Measurements from ENCODE around the gene ARHGAP35.
"Not testable (repeated sequence)": the region's sequence is repeated elsewhere in the genome, so short reads cannot be mapped to it uniquely, and the experiment has no call there.

ARHGAP35 gene

DNA sequence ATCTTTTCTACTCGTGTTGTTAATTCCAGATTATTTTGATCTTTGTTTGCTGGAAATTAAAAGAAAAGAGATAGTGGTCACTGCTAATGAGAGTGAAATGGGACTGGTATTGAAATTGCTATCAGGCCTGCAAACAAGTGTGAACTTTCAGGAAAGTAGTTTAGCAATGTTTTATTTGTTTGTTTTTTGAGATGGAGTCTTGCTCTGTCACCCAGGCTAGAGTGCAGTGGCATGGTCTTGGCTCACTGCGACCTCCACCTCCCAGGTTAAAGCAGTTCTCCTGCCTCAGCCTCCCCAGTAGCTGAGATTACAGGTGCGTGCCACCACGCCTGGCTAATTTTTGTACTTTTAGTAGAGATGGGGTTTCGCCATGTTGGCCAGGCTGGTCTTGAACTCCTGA lies 10.4 kb downstream of the ARHGAP35 start:
- not testable (repeated sequence) for DNase-seq (ENCODE audit: low spot score)

DNA sequence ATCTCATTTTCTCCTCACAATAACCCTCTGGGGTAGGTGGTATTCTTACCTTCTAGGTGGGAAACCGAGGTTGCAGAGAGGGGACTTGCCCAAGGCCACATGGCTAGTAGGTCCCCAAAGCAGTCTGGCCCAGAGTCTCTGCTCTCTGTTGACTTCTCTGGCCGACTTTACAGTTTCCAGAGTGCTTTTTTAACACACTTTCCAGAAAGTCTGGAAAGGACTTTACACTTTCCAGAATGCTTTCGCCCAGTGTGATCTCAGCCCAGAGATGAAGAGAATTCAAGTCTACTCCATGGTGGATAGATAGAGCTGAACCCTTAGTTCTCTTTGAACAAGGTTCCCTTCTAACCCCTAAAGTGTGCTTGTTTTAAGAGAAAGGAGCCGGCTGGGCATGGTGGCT lies 12.2 kb downstream of the ARHGAP35 start:
- no peak for DNase-seq (ENCODE audit: low spot score)

DNA sequence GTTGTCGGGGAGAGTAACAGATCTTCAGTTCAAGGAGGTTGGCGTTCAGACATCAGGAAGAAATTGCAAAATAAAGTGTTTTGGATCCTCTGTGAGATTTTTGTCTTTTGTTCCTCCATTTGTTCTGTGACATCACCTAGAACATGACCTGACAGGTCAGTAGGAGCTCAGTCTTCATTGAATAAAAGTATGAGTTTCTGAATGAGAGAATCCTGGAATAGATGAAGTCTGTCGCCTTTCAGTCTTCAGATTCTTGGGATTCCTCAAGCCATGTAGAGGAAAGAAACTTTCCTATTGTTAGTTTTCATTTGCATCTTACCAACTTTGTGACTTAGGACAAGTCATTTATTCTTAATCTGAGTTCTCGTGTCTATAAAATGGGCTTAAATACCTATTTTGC lies 14.4 kb downstream of the ARHGAP35 start:
- DNase-seq (ENCODE audit: low spot score) = no peak

DNA sequence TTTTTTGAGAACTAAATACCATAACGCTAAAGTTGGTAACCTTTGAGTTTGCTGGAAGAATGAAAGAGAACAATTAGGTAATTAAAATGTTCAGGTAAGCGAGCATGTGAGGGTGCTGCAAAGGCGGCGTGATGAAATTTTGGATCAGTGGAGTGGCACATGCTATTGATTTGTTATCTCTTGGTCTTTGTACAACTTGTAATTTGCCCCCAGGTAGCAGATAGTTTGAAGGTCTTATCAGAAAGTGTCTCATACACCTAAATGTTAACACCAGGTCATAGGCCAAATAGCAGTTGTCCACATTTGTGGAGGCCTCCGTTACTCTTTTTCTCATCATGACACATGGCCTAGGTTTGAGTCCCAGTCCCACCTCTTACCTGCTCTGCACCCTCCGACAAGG lies 14.9 kb downstream of the ARHGAP35 start:
- no peak for DNase-seq (ENCODE audit: low spot score)

DNA sequence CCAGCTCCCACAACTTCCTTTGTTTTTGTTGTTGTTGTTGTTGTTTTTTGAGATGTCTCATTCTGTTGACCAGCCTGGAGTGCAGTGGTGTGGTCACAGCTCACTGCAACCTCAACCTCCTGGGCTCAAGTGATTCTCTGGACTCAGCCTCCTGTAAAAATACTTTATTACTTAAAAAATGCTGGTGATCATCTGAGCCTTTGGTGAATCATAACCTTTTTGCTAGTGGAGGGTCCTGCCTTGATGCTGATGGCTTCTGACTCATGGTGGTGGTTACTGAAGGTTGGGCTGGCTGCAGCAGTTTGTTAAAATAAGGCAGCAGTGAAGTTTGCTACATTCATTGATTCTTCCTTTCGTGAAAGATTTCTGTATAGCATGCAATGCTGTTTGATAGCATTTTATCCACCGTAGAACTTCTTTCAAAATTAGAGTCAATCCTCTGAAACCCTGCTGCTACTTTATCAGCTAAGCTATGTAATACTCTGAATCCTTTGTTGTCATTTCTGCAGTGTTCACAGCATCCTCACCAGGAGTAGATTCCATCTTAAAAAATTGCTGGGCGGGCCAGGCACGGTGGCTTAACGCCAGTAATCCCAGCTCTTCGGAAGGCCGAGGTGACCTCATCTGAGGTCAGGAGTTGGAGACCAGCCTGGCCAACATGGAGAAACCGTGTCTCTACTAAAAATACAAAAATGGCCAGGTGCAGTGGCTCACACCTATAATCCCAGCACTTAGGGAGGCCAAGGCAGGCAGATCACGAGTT lies 18.0 kb downstream of the ARHGAP35 start:
- no peak for DNase-seq (ENCODE audit: low spot score)

DNA sequence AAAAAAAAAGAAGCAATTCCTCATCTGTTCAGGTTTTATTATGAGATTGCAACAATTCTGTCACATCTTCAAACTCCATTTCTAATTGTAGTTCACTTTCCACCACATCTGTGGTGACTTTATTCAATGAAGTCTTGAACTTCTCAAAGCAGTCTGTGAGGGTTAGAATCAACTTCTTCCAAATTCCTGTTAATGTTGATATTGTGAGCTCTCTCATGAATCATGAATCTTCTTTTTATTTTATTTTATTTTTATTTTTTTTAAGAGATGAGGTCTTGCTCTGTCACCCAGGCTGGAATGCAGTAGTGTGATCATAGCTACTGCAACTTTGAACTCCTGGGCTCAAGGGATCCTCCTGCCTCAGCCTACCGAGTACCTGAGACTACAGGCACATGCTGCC lies 19.6 kb downstream of the ARHGAP35 start:
- DNase-seq (ENCODE audit: low spot score) = no peak

DNA sequence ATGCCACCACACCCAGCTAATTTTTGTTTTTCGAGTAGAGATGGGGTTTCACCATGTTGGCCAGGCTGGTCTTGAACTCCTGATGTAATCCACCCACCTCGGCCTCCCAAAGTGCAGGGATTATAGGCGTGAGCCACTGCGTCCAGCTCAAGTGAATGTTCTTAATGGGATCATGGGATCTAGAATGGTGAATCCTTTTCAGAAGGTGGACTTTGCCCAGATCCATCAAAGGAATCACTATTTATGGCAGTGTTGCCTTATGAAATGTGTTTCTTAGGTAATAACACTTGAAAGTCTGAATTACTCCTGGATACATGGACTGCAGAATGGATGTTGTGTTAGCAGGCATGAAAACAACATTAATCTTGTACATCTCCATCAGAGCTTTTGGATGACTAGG lies 20.3 kb downstream of the ARHGAP35 start:
- DNase-seq (ENCODE audit: low spot score) = no peak

DNA sequence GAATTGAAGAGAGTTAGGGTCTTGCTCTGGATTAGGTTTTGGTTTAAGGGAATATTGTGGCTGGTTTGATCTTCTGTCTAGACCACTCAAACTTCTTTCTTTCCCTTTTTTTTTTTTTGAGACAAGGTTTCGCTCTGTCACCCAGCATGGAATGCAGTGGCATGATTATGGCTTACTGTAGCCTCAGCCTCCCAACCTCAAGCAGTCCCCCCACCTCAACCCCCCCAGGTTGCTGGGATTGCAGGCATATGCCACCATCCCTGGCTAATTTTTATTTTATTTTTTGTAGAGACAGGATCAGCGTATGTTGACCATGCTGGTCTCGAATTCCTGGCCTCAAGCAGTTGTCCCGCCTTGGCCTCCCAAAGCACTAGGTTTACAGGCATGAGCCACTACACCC lies 21.2 kb downstream of the ARHGAP35 start:
- no peak for DNase-seq (ENCODE audit: low spot score)

DNA sequence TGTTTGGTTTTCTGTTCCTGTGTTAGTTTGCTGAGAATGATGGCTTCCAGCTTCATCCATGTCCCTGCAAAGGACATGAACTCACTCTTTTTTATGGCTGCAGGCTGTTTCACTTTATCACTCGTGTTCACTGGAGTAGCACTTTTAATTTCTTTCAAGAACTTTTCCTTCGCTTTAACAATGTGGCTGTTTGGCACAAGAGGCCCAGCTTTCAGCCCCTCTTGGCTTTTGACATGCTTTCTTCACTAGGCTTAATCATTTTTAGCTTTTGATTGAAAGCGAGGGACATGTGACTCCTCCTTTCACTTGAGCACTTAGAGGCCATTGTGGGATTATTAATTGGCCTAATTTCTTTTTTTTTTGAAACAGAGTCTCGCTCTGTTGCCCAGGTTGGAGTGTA lies 22.0 kb downstream of the ARHGAP35 start:
- not testable (repeated sequence) for DNase-seq (ENCODE audit: low spot score)

DNA sequence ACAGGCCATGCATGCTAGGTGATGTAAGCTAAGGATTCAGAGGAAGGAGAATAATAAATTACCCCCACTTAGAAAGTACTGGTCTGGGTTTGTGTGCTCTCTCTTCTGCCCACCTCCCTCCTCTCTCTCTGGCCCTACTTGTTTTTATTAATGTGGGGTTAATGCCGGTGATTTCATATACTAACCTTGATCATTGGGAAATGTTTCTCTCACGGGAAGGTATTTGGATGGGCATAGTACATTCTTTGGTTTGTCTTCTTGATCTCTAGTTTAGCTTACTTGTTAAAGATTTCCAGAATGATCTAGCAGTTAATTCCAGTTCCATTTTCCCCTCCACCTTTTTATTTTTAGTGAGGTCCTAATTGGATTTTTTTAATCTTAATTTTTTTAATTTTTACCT lies 24.6 kb downstream of the ARHGAP35 start:
- no peak for DNase-seq (ENCODE audit: low spot score)

DNA sequence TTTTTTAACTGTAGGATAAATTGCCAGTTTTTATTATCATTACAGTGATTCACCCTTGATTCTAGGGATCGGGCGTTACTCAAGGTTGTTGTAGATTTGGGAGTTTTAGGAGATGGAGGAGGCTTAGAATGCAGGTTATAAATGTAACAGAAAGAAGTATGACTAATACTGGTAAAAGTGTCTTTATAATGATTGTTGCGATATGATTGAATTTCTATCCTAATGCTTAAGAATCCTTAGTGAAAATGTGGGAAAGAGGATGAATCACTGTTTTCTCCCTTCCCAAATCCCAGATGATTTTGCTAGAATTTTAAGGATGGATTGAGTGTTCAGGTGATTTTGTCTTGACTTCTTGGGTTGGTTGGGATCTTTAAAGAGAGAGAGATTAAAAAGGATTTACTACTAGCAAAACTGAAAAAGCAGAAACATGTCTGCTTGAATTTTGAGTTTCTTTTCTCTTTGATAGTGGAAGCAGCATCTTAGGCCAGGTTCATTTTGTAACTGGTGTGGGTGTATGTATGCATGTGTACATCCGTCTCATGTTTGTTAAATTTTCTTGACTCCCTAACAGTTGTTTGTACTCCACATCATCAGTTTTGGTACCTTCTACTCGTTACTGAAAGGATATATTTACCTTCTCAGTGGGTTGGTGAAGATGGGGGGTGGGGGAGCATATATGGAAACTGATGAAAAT lies 25.9 kb downstream of the ARHGAP35 start:
- no peak for DNase-seq (ENCODE audit: low spot score)

DNA sequence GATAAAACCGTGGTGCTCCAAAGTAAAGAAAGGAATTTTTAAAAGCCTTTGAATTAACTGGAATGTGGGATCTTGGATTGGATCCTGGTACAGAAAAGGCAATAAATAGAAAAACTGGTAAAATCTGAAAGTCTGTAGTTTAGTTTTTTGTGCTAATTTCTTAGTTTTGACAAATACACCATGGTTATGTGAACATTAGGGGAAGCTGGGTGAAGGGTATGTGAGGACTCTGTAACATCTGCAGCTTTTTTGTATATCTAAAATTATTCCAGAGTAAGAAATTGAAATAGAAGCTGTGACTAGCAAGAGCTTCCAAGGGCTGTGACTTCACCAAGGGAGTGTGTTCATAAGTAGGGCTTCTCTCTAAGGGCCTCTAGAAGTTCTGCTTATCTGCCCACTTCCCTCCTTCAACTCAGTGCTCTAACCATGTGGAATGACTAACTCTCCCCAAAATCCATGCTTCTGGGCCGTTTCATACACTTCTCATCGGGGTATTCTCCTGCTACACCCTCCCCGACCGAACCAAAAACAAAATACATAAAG lies 26.5 kb downstream of the ARHGAP35 start:
- no peak for DNase-seq (ENCODE audit: low spot score)

DNA sequence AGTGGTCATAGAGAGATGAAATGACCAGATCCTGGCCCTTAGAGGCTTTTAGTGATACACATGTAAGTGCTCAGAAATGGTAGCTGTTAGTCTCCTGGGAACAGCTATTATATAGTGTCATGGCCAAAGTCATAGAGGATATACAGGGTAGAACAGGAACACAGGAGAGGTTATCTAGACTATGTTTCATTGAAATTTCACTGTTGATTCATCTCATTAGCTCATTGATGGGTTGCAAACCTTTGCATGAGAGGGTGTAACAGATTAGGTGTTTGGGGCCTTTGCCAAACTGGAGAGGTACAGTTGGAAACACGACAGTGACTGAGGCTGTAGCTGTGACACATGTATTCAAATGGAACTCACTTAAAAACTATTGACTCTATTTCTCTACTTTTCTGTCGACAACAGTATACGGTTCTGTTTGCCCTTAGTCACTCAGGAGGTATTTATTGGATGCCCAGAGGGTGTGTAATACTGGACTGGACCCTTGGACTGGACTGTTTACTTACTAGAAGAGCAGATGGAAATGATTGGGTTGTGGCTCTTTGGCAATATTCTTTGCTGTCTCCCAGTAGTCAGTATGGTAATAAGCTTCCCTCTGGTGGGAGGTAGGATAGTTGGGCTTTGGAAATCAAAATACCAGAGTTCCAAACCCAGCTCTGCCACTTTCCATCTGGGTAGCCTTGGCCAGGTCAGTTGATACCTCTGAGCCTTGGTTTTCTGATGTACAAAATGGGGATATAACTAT lies 29.8 kb downstream of the ARHGAP35 start:
- DNase-seq (ENCODE audit: low spot score) = no peak

DNA sequence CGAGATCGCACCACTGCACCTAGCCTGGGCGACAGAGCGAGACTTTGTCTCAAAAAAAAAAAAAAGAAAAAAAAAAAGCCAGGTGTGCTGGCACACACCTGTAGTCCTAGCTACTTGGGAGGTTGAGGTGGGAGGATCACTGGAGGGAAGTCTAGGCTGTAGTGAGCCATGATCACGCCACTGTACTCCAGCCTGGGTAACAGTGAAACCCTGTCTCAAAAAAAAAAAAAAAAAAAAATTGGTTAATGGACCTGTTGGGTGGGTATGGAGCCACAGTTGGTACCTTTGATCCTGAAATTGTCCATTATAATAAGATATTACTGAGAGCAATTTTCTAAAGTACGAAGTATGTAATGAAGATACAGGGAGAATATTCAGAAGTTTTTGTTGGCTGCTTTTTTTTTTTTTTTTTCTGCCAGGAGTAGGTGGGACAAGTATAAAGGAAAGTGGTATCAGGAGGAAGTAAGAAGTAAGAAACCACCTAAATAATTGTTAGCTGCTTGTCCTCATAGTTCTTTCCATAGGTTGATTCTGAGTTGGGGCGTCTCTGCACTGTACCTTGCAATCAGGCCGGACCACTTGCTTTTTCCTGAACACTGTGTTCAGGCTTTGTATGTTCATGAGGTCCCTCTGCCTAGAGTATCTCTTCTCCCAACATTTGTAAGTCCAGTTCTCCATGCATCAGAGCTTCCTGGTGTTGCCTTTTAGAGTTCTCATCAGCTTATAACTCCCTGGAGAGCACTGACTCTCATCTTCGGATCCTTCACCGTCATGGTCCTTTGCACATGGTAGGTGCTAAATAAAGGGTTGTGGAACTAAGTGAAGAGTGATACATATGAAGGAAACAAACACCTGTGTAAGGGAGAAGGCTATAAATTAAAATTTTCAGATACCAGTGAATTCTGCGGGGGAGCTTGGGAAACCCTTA lies 31.7 kb downstream of the ARHGAP35 start:
- DNase-seq (ENCODE audit: low spot score) = no peak

DNA sequence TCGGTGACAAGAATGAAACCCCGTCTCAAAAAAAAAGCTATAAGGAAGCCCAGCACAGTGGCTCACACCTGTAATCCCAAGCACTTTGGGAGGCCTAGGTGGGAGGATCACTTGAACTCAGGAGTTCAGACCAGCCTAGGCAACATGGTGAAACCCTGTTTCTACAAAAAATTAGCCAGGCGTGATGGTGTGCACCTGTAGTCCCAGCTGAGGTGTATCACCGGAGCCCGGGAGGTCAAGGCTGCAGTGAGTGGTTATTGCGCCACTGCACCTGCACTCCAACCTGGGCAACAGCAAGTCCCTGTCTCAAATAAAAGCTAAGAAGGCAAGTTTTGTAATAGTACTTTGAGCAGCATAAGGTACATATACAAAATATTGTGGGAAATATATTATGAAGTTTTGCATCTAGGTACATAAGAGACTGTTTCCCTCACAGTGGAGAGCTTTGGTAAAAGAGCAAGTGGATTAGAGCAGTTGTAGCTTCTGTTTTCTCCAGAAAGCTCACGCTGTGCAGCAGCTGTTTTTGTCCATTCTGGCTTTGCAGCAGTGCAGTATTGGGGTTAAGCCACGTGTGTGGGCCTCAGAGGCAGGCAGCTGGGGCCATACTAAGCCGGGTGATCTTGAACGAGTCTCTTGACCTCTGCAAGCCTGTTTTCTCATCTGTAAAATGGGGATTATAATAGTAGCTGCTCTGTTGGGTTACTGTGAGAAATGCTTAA lies 35.4 kb downstream of the ARHGAP35 start:
- DNase-seq (ENCODE audit: low spot score) = no peak

DNA sequence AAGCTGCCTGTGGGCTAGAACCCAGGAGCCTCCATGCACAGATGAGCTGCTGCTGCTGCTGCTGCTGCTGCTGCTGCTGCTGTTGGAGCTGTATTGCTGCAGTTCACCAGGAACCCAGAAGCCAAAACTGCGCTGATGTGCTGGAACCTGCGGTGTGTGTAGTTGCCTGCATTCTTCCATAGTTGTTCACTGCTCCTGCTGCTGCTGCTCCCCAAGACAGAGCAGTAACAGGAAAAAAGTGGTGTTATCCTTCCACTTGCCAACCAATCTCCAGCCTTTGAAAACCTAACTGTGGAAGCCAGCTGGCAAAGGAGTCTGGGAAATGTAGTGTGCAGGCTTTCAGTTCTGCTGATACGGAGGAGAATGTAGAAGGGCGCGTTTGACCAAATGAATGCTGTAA lies 37.9 kb downstream of the ARHGAP35 start:
- no peak for DNase-seq (ENCODE audit: low spot score)

DNA sequence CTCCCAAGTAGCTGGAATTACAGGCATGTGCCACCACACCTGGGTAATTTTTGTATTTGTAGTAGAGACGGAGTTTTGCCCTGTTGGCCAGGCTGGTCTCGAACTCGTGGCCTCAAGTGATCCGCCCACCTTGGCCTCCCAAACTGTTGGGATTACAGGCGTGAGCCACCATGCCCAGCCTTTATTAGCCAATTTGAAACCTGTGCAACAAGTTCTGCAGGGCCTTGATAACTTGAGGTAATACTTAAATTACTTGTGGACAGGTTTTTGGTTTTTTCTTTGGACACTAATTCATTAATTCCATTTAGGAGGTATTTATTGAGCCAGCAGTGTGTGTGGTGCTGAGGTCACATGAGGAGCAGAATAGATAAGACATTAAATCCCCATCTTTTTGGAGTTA lies 39.5 kb downstream of the ARHGAP35 start:
- no peak for DNase-seq (ENCODE audit: low spot score)

DNA sequence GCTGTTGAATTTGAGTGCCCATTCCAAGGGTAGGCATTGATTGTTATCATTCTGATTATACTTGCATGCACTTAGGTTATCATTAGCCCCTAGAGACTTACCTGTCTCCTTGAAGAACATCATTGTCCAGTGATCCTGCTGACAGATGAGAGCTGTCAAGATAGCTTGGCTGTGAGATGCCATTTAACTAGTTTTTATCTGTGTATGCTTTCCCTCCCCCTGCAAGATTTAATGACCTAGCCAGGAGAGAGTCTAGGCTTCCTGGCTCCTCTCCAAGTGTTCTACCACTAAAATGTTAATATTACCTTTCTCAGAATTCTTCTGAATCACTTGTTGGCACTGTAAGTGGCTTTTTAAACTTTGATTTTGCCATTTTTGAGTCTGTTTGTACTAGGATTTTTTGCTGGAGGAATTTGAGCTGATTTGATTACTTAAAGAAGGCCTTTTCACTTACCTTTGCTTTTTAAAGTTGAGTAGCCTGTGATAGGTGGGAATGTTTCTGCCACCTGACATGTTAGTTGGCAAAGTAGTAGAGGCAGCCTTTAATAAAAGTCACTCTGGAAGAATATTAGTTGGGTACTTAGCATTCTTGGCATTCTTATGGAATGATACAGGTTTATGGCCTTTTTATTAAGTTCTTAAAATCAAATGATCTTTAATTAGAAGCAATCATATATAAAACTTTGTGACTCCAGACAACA lies 41.1 kb downstream of the ARHGAP35 start:
- DNase-seq (ENCODE audit: low spot score) = no peak

DNA sequence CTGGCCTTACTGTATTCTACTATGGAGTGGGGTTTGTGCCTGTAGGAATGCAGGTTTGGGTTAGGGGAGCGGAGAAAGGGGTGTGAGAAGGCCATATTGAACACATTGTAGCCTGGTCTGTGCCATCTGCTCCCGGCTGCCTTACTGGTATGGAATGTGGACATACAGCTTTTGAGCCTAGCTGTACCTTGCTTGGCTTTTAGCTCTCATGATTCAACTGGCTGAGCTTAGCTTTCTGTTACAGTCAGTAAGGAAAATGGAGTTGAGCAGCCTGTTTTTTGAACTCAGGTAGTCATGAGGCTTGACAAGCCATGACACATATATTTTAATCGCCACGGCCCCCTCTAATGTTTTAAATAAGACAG lies 41.6 kb downstream of the ARHGAP35 start:
- no peak for DNase-seq (ENCODE audit: low spot score)

DNA sequence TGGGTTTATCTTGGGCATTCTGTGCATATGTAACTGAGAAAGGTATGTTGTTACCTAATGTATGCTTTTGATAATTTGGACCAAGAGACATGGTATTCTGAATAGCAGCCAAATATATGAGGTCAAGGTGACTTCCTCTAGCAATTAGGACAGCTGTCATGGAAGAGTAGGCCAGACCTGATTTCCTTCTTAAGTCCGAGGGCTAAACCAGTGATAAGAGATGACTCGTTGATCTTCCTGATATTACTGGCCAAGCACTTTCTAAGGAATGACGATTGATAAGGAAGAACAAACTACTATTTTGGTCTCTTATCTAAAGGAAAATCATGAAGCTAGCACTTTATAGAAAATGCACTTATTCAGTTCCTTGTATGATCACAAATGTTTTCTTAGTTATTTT lies 42.7 kb downstream of the ARHGAP35 start:
- no peak for DNase-seq (ENCODE audit: low spot score)
